ENCODE measurements around the gene VPS26B.
A peak's percentile ranks its signal among the peaks of the same experiment; 100 is the strongest.
"Not testable (repeated sequence)": the region's sequence is repeated elsewhere in the genome, so short reads cannot be mapped to it uniquely, and the experiment has no call there.

VPS26B gene

DNA sequence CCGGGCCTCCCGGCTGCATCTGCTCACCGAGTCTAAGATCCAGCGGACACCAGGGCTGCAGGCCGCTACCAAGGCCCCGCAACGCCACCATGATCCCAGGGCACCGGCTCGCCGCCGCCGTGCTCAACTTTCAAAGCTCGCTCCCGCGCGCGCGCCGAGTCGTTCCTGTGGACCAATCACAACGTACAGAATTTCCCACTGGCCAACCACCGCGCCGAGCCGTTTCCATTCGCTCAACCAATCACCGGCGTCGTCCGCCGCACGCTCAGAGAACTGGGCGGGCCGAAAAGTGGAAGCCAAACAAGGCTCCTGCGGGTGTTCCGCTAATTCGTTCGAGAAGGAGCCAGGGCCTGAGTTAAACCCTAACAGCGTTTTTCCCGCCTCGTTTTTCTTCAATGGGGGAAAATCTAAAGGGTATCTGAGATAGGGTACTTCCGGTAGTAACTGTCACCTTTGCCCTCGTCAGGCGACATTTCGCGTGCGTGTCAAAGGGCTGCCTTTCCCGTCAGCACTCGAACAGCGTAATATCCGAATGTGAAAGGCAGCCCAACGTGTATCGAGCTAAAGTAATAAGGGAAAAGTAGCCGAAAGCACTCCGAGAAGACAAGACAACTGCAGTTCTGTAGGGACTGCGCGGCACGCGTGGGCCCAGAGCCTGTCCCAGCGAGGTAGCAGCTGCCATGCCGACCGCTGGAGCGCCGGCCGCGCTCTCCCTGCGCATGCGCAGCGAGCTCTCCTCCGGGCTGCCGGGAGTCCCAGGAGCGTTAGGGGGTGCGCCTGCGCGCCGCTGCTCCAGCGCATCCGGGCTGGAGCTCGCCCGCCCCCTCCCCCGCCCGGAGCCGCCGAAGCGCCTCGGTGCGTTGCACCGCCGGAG is at the start of gene VPS26B, which contains the start of gene NCAPD3:
TSS of gene VPS26B (plus strand) at position 836 of the 874 bp plus-strand sequence. CDS start 452 bp downstream, outside the sequence.
TSS of gene NCAPD3 (minus strand) at position 132 of the 874 bp plus-strand sequence. CDS start at position 91, 41 bp downstream.
- peak; percentile 96 for DNase-seq

DNA sequence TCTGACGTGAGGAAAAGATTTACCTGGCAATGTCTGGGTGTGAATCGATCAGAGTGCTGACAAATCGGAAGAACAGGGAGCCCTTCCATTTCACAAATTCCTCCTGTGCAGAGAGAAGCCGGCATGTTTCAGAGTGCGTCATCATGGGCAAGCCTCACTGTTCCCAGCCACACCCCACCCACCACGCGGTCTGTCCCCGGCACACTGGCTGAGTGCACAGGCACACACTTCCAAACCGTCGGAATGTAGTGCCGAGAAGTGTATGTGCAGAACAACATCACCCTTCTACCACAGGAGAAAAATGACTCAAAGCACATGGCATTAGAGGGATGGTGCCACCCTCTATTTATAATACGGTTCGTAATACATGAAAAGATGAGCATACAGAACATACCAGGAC is 48.2 kb upstream of the VPS26B start:
- no peak for DNase-seq

DNA sequence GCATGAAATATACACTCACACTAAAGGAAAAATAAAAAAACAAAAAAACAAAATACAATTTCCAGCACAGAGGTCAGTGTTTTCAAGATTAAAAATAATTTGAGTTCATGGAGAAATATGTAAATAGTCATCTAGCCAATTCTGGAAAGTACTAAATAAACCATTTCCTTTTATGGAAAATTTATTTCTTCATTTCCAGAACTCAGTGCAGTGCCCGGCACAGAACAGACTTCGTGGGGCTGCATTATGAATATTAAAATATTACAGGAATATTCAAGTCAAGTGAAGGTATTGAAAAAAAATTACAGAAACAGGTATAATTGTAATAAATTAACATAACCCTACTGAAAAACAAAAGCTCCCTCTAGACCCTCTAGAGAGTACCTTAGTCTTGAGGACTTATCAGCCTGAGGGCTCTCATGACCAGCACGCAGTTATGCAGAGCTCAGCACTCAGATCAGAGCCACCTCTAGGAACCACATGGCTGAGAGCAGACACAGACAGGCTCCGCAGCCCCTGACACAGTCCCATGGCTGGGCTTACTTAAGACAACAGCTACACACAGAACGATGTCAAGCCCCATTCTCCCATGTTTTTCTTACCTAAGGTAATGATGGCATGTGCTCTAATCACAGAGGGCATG is 46.3 kb upstream of the VPS26B start:
- no peak for DNase-seq

DNA sequence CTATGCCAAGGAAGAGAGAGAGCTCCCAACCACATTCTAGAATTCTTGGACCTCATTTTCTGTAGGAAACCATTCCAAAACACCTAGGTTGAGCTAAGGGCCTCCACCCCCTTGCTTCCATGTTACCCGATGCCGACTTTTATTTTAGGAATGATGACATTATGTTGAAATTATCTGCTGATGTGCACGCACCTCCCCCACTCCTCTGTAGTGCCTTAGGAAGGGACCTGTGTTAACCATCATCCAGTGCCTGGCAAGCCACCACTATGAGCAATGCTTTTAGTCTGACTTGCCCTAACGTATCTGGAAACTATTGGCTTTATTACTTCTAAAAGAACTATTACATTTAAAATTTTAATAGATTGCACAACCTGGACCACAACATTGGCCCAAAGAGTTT is 42.8 kb upstream of the VPS26B start:
- DNase-seq: no peak

DNA sequence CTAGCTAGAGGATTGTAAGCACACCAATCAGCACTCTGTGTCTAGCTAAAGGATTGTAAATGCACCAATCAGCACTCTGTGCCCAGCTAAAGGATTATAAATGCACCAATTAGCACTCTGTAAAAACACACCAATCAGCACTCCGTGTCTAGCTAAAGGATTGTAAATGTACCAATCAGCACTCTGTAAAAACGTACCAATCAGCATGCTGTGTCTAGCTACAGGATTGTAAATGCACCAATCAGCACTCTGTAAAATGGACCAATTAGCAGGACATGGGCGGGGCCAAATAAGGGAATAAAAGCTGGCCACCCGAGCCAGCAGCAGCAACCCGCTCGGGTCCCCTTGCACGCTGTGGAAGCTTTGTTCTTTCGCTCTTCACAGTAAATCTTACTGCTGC is 36.4 kb upstream of the VPS26B start:
- not testable (repeated sequence) for DNase-seq

DNA sequence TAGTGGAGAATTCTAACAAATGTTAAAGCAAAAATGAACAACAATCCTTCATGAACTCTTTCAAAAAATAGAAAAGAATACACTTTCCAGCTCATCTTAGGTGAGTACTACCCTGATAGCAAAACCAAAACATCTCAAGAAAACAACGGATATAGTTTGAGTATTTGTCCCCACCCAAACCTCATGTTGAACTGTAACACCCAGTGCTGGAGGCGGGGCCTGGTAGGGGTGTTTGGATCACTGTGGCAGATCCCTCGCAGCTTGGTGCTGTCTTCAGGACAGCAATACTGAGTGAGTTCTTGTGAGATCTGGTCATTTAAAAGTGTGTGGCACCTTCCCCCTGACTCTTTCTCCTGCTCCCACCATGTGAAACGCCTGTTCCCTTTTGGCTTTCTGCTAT is 27.7 kb upstream of the VPS26B start:
- no peak for DNase-seq

DNA sequence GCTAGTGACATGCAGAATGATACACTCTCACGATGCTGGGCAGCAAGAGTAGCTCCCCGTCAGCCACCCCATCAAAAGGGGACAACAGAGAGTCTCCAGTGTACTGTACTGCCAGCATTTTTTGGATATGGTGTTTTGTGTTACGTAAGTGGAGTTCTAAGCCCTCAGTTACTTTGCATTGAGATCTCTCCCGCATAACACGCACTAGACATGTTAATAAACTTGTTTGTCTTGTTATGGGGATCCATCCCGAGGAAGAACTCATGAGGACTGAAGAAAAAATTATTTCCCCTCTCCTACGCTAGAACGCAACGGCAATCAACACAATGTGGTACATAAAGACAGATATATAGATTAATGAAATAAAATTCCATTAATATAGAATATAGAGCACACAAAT is 24.9 kb upstream of the VPS26B start:
- DNase-seq: no peak

DNA sequence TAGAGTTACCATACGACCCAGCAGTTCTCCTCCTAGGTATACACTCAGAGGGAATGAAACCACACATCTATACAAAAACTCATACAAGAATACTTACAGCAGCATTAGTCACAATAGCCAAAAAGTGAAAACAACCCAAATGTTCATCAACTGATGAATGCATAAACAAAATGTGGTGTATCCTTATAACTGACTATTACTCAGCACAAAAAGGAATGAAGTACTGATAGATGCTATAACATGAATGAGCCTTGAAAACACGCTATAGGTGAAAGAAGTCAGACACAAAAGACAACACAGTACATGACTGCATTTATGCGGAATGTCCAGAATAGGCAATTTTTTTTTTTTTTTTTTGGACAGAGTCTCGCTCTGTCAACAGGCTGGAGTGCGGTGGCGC is 23.8 kb upstream of the VPS26B start:
- DNase-seq: no peak

DNA sequence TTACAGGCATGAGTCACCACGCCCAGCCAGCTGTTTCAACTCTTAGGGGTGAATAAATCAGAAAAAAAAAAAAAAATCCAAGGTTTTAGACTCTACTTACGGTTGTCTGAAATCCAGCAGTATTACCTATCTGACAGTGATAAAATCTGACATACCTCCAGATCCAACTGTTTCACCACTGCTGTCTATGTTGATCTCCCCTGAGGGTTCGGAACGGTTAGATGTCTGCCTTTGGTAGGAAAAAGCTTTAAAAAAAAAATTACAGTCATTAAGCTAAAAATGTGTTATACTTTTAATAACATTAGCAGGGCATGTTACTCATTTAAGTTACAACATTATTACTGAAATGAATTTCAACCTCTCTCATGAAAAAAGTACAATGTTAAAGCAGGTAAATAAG is 21.8 kb upstream of the VPS26B start:
- no peak for DNase-seq

DNA sequence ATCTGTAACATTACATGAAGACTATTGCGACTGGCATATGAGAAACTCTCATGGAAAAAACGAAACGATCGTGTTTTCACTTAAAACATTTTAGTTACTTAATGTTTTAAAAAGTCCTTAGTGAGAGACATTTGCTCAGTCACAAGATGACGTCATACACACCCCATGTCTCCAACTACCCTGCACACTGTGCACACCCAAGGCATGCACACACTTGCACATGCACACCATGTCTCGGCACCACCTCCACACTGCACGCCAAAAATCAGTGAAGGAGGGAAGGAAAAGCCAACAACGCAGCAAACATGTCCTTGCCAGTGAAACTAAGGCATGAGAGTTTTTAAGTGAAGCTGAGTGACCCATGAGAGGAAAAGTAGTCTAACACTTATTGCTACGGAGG is 18.7 kb upstream of the VPS26B start:
- no peak for DNase-seq

DNA sequence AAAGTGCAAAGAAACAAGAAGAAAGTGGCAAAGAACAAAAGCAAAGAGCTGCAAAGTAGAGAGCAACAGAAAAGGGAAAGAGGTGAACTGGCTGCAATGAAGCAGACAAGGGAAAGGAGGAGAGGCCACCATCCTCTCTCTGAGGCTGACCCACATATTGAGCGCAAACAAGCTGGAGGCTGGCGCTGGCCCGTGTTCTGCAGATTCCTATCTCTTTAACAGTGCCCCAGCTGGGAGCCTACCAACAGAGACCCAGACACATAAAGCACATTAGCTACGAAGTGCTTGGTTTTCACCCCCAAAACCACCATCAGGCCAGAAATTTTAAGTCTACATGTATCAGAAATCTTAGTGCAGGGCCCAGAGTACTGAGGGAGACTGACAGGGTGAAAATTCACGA is 18.3 kb upstream of the VPS26B start:
- no peak for DNase-seq

DNA sequence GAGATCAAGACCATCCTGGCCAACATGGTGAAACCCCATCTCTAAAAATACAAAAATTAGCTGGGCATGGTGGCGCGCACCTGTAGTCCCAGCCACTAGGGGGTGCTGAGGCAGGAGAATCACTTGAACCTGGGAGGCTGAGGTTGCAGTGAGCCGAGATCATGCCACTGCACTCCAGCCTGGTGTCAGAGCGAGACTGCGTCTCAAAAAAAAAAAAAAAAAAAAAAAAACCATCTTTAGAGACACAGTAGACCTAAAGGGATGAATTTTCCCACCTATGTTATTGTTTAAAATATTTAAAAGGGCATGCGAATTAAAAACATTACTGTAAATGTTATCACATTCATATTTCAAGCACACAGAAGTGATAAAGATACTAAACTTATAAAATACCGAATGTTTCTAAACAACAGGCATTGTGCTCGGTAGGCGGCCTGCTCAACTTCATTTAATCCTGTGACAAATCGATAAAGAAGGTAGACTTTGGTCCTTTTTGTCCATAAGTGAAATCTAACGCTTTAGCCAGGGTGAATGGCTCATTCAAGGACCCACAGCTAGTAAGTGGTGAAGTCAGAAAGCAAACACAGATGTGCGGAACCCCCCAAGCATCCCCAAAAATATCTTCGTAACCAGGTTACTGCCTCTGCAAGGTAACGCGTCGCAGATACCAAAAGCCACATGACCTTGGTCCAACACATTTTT is 16.8 kb upstream of the VPS26B start:
- DNase-seq: no peak

DNA sequence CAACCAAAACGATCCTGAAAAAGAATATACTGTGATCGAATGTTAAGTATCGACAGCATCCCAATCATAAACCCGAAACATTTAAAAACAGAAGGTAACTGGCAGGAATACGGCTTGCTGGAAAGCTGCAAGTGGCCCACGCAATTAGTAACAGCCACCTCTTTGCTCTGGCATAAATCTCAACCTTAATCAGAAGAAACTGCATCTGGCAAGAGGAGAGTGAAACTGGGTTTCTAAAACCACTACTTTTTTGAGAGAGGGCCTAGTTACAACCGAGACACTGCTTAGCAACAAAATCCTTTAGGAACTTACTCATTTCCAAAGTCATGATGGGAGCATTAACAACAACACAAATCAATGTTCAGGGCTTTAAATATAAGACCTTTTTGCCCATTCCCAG is 8.6 kb upstream of the VPS26B start:
- no peak for DNase-seq

DNA sequence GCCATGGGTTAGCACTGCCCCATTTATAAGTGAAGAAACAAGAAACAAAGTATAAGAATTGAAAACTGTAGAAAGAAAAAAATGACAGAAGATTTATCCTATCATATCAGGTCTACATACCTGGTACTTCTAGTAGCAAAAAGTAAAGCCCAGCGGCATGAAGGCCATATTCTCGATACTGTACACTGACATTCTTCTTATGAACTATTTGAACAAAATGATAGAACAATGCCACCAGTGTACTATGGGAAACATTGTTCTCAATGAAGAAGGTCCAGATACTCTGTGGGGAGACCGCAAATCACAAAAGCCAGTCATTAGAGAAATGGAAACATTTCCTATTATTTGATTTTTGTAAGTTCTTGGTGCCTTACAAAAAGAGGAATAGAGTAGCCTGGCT is 7.7 kb upstream of the VPS26B start:
- no peak for DNase-seq

DNA sequence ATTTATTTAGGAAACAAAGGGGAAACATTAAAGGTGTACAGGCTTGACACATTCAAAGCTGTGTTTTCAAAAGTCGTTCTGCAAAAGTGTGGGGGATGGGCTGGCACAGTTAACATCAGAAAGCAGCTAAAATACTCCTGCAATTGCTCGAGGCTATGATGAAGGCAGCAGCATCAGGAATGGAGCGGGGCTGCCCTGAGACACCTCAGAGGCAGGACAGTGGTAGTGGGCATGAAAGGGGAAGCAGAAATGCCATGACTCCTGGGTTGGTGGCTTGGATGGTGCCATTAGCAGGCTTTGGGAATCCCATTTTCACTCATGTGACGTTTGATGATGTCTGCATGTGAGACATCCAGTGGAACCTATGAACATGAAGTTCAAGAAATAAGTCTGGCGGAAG is 1.4 kb upstream of the VPS26B start:
- no peak for DNase-seq

DNA sequence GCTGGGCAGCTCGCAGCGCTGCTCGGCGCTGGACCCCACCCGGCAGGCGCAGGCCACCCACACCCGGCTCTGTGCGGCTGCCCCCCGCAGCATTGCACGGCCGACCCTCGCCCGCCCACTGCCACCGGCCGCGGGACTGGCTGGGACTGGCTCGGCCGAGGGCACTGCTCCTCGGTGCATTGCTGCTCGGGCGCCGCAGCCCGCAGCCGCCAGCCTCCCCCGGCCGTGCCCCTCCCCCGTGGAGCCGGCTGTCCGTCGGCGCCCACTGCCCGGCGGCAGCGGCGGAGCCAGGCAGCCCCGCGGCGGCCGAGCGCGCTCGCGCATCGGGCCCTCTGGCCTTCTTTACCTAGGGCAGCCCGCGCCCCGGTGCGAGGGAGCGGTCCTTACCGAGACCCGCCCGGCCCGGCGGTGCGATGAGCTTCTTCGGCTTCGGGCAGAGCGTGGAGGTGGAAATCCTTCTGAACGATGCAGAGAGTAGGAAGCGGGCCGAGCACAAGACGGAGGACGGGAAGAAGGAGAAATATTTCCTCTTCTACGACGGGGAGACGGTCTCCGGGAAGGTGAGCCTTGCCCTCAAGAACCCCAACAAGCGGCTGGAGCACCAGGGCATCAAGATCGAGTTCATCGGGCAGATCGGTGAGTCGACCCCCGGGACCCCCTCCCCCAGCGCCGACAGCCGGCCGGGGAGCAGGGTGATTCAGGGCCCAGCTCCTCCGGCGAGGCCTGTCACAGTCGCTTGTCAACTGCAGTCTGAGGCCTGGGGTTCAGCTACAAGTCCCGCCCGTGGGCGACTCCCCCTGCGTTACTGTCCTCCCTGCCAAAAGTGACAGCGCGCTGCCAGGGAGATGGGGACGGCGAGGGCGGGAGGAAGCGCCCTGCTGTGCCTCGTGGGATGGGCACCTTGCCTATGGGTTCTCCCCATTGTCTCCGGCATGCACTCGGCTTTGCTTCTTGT is 516 bp downstream of the VPS26B start:
- peak; percentile 13 for DNase-seq

DNA sequence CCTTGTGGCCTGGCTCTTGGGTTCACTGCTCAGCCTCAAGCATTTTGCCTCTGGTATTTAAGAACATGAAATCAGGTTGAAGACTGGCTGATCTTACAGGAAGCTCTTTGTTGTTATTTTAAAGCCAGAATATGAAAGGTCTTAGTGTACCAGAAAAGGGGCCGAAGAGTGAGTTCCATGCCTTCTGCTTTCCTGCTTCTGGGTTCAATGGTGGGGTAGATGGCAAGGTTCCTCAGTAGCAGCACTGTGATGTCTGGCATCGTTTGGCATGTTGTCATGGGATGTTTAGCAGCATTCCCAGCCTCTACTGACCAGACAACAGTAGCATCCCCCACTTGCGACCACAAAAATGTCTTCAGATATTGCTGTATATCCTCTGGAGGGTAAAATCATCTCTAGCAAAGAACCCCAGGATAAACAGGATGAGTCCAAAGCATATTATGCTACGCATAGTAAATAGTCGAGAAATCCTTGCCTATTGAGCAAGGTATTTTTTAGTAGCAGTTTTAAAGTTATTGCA is 2.4 kb downstream of the VPS26B start:
- no peak for DNase-seq

DNA sequence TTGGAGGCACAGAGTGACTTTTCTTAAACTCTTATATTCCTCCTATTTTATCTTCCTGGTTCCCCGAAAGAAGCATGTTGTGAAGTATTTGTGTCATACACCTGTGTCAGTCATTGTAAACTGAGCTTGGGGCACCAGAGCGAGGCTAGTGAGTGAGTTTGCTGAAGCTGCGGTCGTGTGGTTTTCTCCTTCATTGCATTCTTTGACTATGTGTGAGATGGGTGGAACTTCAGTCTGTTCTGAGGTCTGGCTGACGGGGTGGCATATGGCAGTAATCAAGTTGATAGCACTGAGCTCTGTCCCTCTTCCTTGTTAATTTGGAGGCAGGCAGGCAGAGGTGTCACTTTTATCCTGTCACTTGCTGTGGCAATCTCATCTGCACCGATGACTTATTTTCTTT is 4.2 kb downstream of the VPS26B start:
- no peak for DNase-seq

DNA sequence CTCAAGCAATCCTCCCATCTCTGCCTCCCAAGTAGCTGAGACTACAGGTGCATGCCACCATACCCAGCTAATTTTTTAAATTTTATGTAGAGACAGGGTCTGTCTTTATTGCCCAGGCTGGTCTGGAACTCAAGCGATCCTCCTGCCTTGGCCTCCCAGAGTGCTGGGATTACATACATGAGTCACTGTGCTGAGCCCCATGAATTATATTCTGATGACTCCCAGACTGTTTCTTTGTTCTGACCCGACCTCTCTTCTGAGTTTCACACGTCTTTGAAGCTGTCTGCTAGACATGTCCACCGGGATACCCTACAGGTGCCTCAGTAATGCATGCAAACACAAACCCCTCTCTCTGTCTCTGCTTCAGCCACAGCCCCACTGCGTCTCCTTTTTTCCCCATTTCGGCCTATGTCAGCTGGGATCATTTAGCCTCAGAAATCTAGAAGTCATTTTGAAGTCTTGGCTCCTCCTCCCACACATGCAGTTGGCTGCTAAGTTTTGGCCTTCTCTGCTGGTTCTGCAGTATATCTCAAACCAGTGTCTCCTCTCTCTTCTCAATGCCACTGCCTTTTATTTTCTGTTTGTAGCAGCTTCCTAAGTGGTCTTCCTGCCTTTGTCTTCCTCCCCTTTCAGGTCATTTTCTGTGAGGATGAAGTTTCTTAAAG is 4.8 kb downstream of the VPS26B start:
- no peak for DNase-seq

DNA sequence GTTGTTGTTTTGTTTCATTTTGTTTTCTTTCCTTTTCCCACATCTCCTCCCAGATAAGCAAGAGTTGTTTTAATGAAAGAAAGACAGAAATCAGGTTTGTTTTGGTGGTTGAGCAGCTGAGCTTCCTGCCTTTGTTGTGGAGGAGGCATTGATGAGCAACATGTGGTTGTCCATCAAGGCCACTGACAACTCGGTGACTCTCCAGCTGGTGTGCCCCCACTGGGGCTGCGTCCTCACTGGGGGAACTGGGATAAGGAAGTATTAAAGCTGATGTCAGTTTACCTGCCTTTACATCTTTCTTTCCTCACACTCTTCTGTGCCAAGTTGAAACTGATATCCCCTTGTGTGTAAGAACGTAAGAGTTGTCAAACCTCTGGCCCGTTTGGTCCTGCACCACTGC is 5.9 kb downstream of the VPS26B start:
- no peak for DNase-seq

DNA sequence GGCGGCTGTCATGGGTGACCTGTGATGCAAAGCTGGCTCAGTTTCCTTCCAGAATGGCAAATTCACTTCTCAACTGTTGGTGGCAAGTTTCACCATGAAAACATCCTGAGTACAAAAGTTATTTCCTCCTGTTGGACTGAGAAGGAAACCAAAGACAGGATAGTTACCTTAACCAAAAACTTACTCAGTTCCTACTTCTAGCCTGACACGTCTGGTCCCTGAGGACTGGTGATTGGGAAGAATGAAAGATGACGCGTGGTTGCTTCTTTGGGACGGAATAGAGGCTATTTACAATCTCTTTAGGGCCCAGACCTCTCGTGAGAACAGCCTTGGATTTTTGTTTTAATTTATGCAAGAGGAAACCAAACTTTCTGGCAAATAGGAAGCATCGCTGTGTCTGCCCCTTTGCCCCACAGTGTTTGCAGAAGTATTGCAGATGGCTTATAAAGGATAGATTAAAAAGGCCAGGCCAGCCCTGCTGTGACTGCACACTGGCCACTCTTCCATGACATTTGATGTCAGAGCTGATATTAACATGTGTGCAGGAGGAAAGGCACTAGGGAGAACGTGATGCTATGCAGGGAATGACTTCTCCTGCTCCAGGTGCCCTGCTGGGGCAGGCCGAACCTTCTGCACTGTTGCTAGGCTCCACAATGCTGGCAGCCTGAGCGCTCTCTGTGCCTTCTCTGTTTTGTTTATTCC is 7.6 kb downstream of the VPS26B start:
- no peak for DNase-seq
